T47D (cell line): ENCODE results near the gene NCOA6.
A peak's percentile ranks its signal among the peaks of the same experiment; 100 is the strongest.

Experiments used
- DNase-seq, 2 experiments: peaks; one replicate each; pipeline versions ENCODE4 v3.0.0 to v3.0.0-alpha.2; 2011 to 2012; ENCODE audit warnings: low read depth in 1 of 2, low spot score in 1 of 2
- JUND ChIP-seq: IDR thresholded peaks from 2 replicates; pipeline ENCODE4 v1.6.1; 2012; ENCODE audit warnings: low read depth
- in situ Hi-C: cut with HindIII; loops from 2 replicates; pipeline ENCODE4 v1.10.0; 2016; ENCODE audit warnings: low sequenced_read_pairs, low pct_unique_long_range_greater_than_20kb

Gene NCOA6

DNA sequence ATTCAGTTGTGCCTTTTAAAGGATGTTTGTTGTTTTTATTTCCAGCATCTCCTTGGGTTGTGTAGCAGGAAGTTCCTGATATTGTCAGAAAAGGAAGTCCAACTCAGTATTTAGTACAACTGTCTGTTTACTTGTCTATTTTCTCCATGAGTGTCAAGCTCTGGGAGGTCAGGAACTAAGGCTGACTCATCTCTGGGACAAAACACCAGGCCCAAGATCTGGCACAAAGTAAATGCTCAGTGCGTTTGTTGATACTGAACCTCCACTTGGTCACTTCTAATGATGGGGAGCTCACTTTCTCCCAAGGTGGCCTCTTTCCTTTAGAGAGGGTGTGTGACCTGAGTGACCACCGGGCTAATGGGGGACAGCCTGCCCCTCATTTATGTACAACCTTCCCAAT is 136.0 kb downstream of the NCOA6 start:
- in situ Hi-C loops, result no loop called here
- DNase-seq, result peak in 1 of 2 experiments; percentile 58
- TF ChIP-seq JUND, result no peak

DNA sequence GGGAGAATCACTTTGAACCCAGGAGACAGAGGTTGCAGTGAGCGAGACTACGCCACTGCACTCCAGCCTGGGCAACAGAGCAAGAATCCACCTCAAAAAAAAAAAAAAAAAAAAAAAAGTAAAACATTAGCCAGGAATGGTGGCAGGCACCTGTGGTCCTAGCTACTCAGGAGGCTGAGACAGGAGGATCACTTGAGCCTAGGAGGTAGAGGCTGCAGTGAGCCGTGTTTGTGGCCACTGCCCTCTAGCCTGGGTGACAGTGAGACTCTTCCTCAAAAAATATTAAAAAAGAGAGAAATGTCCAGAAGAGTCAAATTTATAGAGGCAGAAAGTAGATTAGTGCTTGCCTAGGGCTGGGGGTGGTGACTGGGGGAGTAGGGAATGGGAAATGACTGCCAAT is 141.8 kb downstream of the NCOA6 start:
- no peak for DNase-seq
- in situ Hi-C loops, result no loop called here
- no peak for TF ChIP-seq JUND

DNA sequence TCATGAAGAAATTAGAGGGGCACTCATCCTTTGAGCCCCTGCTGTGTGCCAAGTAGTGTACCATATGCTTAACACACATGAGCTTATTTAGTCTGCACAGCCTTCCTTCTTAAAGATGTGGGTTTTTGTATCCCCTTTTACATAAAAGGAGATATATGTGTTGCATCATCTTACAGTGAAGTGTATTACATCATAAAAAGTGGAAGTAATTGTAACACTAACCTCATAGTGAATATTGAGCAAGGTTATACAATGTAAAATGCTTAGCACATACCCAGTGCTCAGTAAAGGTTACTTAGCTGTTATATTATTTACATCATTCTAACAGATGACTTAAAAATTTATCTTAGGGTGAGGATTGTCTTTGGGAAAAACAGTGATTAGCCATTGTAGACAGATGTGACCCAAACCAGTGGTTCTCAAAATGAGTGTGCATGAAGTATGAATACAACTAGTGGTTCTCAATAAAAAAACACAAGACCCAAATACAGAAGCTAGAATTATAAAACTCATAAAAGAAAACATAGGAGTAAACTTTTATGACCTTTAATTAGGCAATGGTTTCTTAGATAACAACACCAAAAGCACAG is 144.8 kb downstream of the NCOA6 start:
- no peak for TF ChIP-seq JUND
- in situ Hi-C loops, result no loop called here
- DNase-seq, result no peak

DNA sequence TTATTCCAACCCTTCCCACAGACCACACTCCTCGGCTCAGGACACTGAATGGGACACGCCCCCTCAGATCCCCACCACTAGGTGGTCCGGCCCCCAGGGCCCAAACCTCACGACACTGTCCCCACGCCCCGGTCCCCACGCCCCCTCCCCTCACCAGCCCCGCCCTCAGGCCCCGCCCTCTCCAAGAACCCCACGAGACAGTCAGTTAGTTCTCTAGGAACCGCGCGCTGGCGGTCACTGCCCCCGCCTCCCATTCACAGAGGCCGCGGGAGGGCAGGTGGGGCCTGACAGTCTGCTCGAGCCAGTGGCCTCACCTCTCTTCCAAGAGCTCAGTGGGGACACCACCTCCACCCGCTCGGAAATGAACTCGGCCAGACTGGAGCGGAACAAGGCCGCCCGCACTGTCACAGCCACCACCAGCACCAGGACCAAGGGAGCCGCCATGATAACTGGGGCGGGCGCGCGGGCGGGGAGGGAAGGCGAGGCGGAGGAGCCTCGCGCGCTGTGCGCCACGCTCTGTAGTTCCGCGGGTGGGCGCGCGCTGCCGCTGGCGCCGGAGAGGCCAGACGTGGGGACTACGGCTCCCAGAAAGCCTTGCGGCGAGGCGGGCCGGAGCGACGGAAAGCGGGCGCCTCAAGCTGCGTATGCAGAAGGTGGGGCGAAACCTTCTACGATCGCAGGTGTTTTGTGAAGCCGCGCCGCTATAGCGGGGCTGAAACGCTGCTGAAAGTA is 148.6 kb downstream of the NCOA6 start, which contains the start of gene PIGU:
Gene PIGU, minus strand, starts transcription at position 451 of the 732 bp plus-strand sequence. Its CDS starts 7 bp downstream, at position 444.
- in situ Hi-C loops, result no loop called here
- TF ChIP-seq JUND, result no peak
- DNase-seq, result peak; percentile 91 to 99

DNA sequence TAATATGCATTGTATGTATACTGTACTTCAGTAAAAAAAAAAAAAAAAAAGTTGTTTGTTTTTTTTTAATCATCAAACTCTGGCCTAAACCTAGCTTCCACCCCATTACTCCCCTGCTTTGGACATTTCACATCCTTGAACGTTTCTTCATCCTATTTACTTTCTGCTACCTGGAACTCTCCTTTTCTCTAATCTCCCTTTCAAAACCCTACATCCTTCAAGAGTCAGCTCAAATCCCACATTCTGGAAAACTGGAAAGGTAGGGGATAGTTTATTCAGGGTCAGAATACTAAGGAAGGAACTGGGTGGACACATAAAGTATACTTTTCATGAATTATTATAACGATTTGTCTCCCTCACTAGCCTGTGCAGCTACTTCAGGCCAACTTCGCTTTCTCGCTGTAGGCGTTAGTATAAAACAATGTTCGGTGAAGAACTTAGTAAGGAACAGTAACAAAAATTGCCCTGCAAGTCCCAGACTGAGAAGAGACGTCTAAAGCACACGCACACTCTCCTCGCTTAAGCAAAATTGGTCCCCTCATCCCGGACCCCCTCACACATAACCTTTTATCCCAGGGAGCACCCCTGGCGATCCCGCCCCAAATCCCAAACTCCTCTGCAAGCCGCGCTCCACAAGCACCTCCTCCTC is 149.3 kb downstream of the NCOA6 start:
- no peak for DNase-seq
- in situ Hi-C loops, result no loop called here

DNA sequence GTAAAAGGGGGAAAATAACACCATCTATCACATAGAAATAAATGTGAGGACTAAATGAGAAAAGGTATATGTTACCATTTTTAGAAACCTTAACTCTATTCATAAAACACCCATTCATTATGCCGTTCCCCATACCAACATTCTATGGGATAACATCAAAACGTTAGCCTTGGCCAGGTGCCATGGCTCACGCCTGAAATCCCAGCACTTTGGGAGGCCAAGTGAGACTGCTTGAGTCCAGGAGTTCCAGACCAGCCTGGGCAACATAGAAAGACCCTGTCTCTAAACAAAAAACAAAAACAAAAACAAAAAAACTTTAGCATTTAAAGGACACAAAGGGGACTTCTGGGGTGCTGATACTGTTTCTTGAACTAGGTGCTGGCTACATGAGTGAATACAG is 149.9 kb downstream of the NCOA6 start:
- in situ Hi-C loops, result no loop called here
- no peak for TF ChIP-seq JUND
- DNase-seq, result peak in 1 of 2 experiments; percentile 35

More for the DNA sequence above, 149.3 kb downstream of the NCOA6 start:
- no peak for TF ChIP-seq JUND

DNA sequence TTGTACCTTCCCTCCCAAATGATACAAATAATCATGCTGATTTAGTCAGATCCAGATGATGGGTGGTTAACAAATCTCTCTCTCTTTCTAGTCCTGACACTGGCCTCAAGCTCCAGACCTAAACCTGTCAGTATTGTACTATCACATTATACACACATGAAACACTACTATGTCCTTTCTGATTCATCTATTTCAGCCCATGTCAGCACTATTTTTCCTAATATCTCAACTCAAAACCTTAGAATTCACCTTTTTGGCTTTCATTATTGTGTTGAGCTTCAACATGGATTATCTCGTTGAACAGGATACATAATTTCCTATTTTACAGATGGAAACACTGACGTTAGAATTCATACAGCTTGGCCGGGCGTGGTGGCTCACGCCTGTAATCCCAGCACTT is 152.0 kb downstream of the NCOA6 start:
- no peak for TF ChIP-seq JUND
- no peak for DNase-seq
- in situ Hi-C loops, result no loop called here

DNA sequence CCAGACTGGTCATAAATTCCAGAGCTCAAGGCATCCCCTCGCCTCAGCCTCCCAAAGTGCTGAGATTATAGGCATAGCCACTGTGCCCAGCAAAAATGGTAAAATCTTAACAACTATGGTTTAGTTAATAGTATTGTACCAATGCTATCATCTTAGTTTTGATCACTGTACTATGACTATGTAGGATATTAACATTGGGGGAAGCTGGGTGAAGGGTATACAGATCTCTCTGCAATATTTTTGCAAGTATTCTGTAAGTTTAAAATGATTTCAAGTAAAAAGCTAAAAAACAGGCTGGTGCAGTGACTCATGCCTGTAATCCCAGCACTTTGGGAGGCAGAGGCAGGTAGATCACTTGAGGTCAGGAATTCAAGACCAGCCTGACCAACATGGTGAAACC is 156.4 kb downstream of the NCOA6 start:
- DNase-seq, result no peak
- TF ChIP-seq JUND, result no peak
- in situ Hi-C loops, result no loop called here
